ENCODE results near the gene ARHGEF28.
A peak's percentile ranks its signal among the peaks of the same experiment; 100 is the strongest.

The ARHGEF28 gene

DNA sequence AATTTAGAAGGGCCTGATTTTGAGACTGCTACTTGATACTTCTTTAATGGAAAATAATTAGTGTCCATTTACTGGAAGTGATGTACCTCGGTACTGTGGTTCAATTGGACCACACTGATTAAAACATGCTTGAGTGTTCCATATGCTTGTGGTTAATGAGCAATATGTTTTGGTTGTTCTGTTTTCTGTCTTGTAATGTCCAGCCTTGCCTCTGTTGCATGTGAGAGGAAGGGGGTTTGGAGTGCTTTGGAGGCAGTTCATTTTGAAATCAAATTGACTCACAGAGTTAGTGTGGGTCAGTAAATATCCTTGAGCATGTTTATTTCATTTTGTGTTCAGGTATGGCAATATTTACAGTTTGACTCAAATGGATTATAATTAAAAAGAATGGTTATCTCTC, 334.4 kb downstream of the ARHGEF28 start:
- H3K27ac ChIP-seq (ENCODE audit: low read length, poor library complexity, severe bottlenecking), result no peak overlapping the region
- H3K36me3 ChIP-seq (ENCODE audit: control insufficient read depth in 1 of 2, insufficient read depth in 2 of 2, low read depth in 1 of 2, low read length in 2 of 2), result no peaks in the 10 kb centered on the region
- H3K23ac ChIP-seq (ENCODE audit: low read length in 2 of 2), result no peak overlapping the region
- H2BK5ac ChIP-seq (ENCODE audit: low read depth, low read length, poor library complexity, severe bottlenecking), result no peak overlapping the region
- no peak overlapping the region for H4K91ac ChIP-seq (ENCODE audit: low read length)
- H2BK15ac ChIP-seq (ENCODE audit: low read depth, poor library complexity, severe bottlenecking), result no peak overlapping the region
- no peak overlapping the region for H4K8ac ChIP-seq (ENCODE audit: low read length)
- no peak overlapping the region for H3K18ac ChIP-seq (ENCODE audit: low read depth in 1 of 2, low read length in 2 of 2)
- DNase-seq, result peak; percentile 82
- H2AFZ ChIP-seq (ENCODE audit: low read depth, low read length), result no peak overlapping the region
- H2AK5ac ChIP-seq (ENCODE audit: low read length, severe bottlenecking), result no peak overlapping the region
- 76% methylated on average over 1 of the region's 1 CpG for WGBS
- H2BK120ac ChIP-seq (ENCODE audit: low read depth, low read length), result no peak overlapping the region
- H3K14ac ChIP-seq (ENCODE audit: low read length in 2 of 2), result no peak overlapping the region
- H2BK12ac ChIP-seq (ENCODE audit: low read length in 2 of 2), result no peak overlapping the region
- H3K27me3 ChIP-seq (ENCODE audit: control insufficient read depth in 1 of 2, insufficient read depth in 1 of 2, low read length in 2 of 2), result no peaks in the 10 kb centered on the region
- H3K4ac ChIP-seq (ENCODE audit: low read depth in 1 of 2, low read length in 2 of 2), result no peak overlapping the region
- H3K4me1 ChIP-seq (ENCODE audit: control insufficient read depth, insufficient read depth, low read depth, low read length), result peaks cover 4% of the 10 kb centered on the region
- H3K4me3 ChIP-seq (ENCODE audit: insufficient read depth in 1 of 2, low read depth in 1 of 2, low read length in 2 of 2), result no peak overlapping the region
- no peak overlapping the region for H3K9ac ChIP-seq (ENCODE audit: low read length)
- no peaks in the 10 kb centered on the region for H3K9me3 ChIP-seq (ENCODE audit: control insufficient read depth, low read length)
- no peak overlapping the region for H3K4me2 ChIP-seq (ENCODE audit: low read length, poor library complexity, severe bottlenecking)
- no peaks in the 10 kb centered on the region for H3K79me1 ChIP-seq (replicated peaks; ENCODE audit: low read length, poor library complexity, severe bottlenecking)

DNA sequence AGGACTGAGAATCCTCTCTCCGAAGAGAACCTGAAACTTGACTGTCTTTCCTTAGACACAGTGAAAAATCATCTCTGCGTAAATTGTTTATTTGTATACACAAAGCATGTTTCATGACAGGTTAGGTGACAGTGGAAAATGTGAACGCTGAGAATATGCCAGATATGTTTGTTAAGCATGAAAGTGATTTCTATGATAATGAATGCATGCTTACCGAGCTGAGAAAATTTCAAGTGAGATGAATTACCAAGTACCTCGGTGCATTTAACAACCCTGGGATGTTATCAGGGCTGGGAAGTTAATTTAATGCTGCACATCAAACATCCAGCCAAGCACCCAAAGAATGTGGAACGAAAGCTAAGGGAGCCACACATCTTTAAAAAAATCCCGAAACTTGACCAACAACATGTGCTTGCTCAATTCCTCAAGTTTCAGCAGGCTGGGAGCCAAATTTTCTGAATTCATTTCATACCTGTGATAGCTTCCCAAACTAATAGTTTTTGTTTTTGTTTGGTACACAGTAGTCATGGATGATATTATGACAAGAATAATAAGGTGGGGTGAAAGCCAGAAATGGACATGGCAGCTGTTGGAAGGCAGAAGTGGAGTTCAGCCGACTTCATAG, 336.9 kb downstream of the ARHGEF28 start:
- Histone ChIP-seq H3K4me1 (ENCODE audit: control insufficient read depth, insufficient read depth, low read depth, low read length) (peaks cover 2% of the 10 kb centered on the region), H4K8ac (ENCODE audit: low read length) (no peak overlapping the region), H3K9ac (ENCODE audit: low read length) (no peak overlapping the region), H3K27me3 (ENCODE audit: control insufficient read depth in 1 of 2, insufficient read depth in 1 of 2, low read length in 2 of 2) (no peaks in the 10 kb centered on the region), H3K4me2 (ENCODE audit: low read length, poor library complexity, severe bottlenecking) (no peak overlapping the region), H2BK12ac (ENCODE audit: low read length in 2 of 2) (no peak overlapping the region), H2BK120ac (ENCODE audit: low read depth, low read length) (no peak overlapping the region), H2BK5ac (ENCODE audit: low read depth, low read length, poor library complexity, severe bottlenecking) (no peak overlapping the region), H3K4ac (ENCODE audit: low read depth in 1 of 2, low read length in 2 of 2) (no peak overlapping the region), H3K4me3 (ENCODE audit: insufficient read depth in 1 of 2, low read depth in 1 of 2, low read length in 2 of 2) (no peak overlapping the region), H2AFZ (ENCODE audit: low read depth, low read length) (no peak overlapping the region), H3K36me3 (ENCODE audit: control insufficient read depth in 1 of 2, insufficient read depth in 2 of 2, low read depth in 1 of 2, low read length in 2 of 2) (no peaks in the 10 kb centered on the region), H3K18ac (ENCODE audit: low read depth in 1 of 2, low read length in 2 of 2) (no peak overlapping the region), H3K27ac (ENCODE audit: low read length, poor library complexity, severe bottlenecking) (no peak overlapping the region), H3K9me3 (ENCODE audit: control insufficient read depth, low read length) (no peaks in the 10 kb centered on the region), H3K23ac (ENCODE audit: low read length in 2 of 2) (no peak overlapping the region), H4K91ac (ENCODE audit: low read length) (no peak overlapping the region), H3K79me1 (replicated peaks; ENCODE audit: low read length, poor library complexity, severe bottlenecking) (no peaks in the 10 kb centered on the region), H2BK15ac (ENCODE audit: low read depth, poor library complexity, severe bottlenecking) (no peak overlapping the region), H3K14ac (ENCODE audit: low read length in 2 of 2) (no peak overlapping the region), H2AK5ac (ENCODE audit: low read length, severe bottlenecking) (no peak overlapping the region)
- DNase-seq, result no peak
- 94% methylated on average over 8 of the region's 8 CpGs for WGBS

DNA sequence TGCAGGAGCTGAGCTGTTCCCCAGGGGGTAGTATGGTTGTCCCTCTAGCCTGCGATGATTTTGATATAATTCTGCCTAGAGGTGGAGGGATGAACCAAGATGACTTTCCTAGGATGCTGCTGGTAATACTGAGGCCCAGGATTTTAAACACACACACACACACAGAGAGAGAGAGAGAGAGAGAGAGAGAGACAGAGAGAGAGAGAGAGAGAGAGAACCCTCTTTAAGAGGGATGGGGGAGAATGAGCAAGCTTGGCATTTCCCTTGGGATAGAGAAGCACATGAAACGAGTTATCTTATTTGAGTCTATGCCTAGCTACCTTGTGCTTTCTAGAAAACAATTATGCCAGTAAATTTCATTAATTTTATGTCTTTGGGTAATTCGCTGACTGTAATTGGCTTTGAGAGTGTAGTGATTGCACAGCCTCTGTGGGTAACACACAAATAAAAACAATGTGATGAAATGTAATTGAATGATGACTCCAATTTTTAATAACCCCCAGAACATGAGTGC, 338.4 kb downstream of the ARHGEF28 start:
- Histone ChIP-seq H2BK120ac (ENCODE audit: low read depth, low read length) (no peak overlapping the region), H3K23ac (ENCODE audit: low read length in 2 of 2) (no peak overlapping the region), H3K18ac (ENCODE audit: low read depth in 1 of 2, low read length in 2 of 2) (no peak overlapping the region), H2BK12ac (ENCODE audit: low read length in 2 of 2) (no peak overlapping the region), H3K9ac (ENCODE audit: low read length) (no peak overlapping the region), H2AK5ac (ENCODE audit: low read length, severe bottlenecking) (no peak overlapping the region), H4K91ac (ENCODE audit: low read length) (no peak overlapping the region), H3K14ac (ENCODE audit: low read length in 2 of 2) (no peak overlapping the region), H3K4me1 (ENCODE audit: control insufficient read depth, insufficient read depth, low read depth, low read length) (peaks cover 2% of the 10 kb centered on the region), H3K27me3 (ENCODE audit: control insufficient read depth in 1 of 2, insufficient read depth in 1 of 2, low read length in 2 of 2) (no peaks in the 10 kb centered on the region), H3K4ac (ENCODE audit: low read depth in 1 of 2, low read length in 2 of 2) (no peak overlapping the region), H3K36me3 (ENCODE audit: control insufficient read depth in 1 of 2, insufficient read depth in 2 of 2, low read depth in 1 of 2, low read length in 2 of 2) (no peaks in the 10 kb centered on the region), H2BK15ac (ENCODE audit: low read depth, poor library complexity, severe bottlenecking) (no peak overlapping the region), H3K27ac (ENCODE audit: low read length, poor library complexity, severe bottlenecking) (no peak overlapping the region), H3K4me2 (ENCODE audit: low read length, poor library complexity, severe bottlenecking) (no peak overlapping the region), H3K9me3 (ENCODE audit: control insufficient read depth, low read length) (no peaks in the 10 kb centered on the region), H2BK5ac (ENCODE audit: low read depth, low read length, poor library complexity, severe bottlenecking) (no peak overlapping the region), H3K79me1 (replicated peaks; ENCODE audit: low read length, poor library complexity, severe bottlenecking) (no peaks in the 10 kb centered on the region), H4K8ac (ENCODE audit: low read length) (no peak overlapping the region), H2AFZ (ENCODE audit: low read depth, low read length) (no peak overlapping the region), H3K4me3 (ENCODE audit: insufficient read depth in 1 of 2, low read depth in 1 of 2, low read length in 2 of 2) (no peak overlapping the region)
- DNase-seq, result no peak
- WGBS, result no CpG with 5 or more reads among the region's 3 CpGs

DNA sequence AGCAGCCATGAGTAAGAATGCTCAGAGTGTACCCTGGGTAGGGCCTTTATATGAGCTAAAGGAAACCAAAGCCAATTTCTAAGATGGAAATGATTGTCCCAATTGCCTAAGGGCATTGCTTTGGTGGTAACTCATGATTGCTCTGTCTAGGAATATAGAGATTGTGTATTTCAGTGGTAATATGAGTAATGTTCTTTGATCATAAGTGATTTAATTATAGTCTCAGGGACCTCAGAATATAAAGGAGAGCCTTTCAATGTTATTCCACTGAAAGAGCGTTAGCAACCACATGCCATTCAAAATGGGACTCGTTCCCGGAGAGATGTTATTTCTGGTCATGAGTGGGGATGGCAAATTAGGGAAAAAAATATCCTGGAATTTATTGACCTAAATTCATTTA, 340.5 kb downstream of the ARHGEF28 start:
- Histone ChIP-seq H3K18ac (ENCODE audit: low read depth in 1 of 2, low read length in 2 of 2) (no peak overlapping the region), H3K9me3 (ENCODE audit: control insufficient read depth, low read length) (no peaks in the 10 kb centered on the region), H3K9ac (ENCODE audit: low read length) (no peak overlapping the region), H3K4ac (ENCODE audit: low read depth in 1 of 2, low read length in 2 of 2) (no peak overlapping the region), H4K91ac (ENCODE audit: low read length) (no peak overlapping the region), H3K4me3 (ENCODE audit: insufficient read depth in 1 of 2, low read depth in 1 of 2, low read length in 2 of 2) (no peak overlapping the region), H2AK5ac (ENCODE audit: low read length, severe bottlenecking) (no peak overlapping the region), H2BK12ac (ENCODE audit: low read length in 2 of 2) (no peak overlapping the region), H3K27ac (ENCODE audit: low read length, poor library complexity, severe bottlenecking) (no peak overlapping the region), H3K79me1 (replicated peaks; ENCODE audit: low read length, poor library complexity, severe bottlenecking) (no peaks in the 10 kb centered on the region), H2AFZ (ENCODE audit: low read depth, low read length) (no peak overlapping the region), H3K23ac (ENCODE audit: low read length in 2 of 2) (no peak overlapping the region), H3K4me2 (ENCODE audit: low read length, poor library complexity, severe bottlenecking) (no peak overlapping the region), H2BK15ac (ENCODE audit: low read depth, poor library complexity, severe bottlenecking) (no peak overlapping the region), H3K14ac (ENCODE audit: low read length in 2 of 2) (no peak overlapping the region), H3K36me3 (ENCODE audit: control insufficient read depth in 1 of 2, insufficient read depth in 2 of 2, low read depth in 1 of 2, low read length in 2 of 2) (no peaks in the 10 kb centered on the region), H2BK120ac (ENCODE audit: low read depth, low read length) (no peak overlapping the region), H2BK5ac (ENCODE audit: low read depth, low read length, poor library complexity, severe bottlenecking) (no peak overlapping the region), H3K27me3 (ENCODE audit: control insufficient read depth in 1 of 2, insufficient read depth in 1 of 2, low read length in 2 of 2) (peaks cover 0 to 7% of the 10 kb centered on the region in 2 experiments), H4K8ac (ENCODE audit: low read length) (no peak overlapping the region), H3K4me1 (ENCODE audit: control insufficient read depth, insufficient read depth, low read depth, low read length) (peaks cover 2% of the 10 kb centered on the region)
- no CpG with 5 or more reads among the region's 3 CpGs for WGBS
- DNase-seq, result no peak

All from mesenchymal stem cell (in vitro differentiated cells and primary cell).